PC-9 (cell line): ENCODE data around the gene CIDEA.

Experiments used
- EZH2 ChIP-seq: fragments of 200-600 bp; sonication (generic); IDR thresholded peaks from 2 replicates; pipeline ENCODE4 v1.8.0; 2017; ENCODE audit warnings: antibody characterized with exemption, low read depth
- TF ChIP-seq, protein P1 (sequence below): fragments of 200-600 bp; sonication (generic); conservative IDR thresholded peaks from 2 replicates; pipeline ENCODE4 v1.6.1; 2017; ENCODE audit warnings: mixed run types, antibody characterized with exemption, mild to moderate bottlenecking, moderate library complexity

DNA sequence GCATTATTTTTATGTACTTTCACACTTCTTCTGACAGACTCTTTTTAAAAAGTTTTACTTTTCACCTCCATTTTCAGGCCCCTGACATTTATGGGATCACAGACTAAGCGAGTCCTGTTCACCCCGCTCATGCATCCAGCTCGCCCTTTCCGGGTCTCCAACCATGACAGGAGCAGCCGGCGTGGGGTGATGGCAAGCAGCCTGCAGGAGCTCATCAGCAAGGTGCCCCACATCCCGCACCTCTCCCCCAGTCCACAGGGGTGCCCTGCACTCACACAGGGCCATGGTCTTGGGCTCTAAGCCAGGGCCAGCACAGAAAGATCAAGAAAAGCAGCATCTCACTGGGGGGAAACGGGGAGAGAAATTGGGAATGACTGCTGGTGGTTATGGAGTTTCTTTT is 8.6 kb downstream of the CIDEA start:
- TF ChIP-seq, protein P1, sequence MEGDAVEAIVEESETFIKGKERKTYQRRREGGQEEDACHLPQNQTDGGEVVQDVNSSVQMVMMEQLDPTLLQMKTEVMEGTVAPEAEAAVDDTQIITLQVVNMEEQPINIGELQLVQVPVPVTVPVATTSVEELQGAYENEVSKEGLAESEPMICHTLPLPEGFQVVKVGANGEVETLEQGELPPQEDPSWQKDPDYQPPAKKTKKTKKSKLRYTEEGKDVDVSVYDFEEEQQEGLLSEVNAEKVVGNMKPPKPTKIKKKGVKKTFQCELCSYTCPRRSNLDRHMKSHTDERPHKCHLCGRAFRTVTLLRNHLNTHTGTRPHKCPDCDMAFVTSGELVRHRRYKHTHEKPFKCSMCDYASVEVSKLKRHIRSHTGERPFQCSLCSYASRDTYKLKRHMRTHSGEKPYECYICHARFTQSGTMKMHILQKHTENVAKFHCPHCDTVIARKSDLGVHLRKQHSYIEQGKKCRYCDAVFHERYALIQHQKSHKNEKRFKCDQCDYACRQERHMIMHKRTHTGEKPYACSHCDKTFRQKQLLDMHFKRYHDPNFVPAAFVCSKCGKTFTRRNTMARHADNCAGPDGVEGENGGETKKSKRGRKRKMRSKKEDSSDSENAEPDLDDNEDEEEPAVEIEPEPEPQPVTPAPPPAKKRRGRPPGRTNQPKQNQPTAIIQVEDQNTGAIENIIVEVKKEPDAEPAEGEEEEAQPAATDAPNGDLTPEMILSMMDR = no peak
- no peak for TF ChIP-seq EZH2
